ENCODE measurements around the gene FBXO33.
A peak's percentile ranks its signal among the peaks of the same experiment; 100 is the strongest.
"Not testable (repeated sequence)": the region's sequence is repeated elsewhere in the genome, so short reads cannot be mapped to it uniquely, and the experiment has no call there.

FBXO33 gene

GRCh38 chr14:39368261-39368959 is 63.8 kb downstream of the FBXO33 start:
- DNase-seq, result peak; percentile 11

GRCh38 chr14:39367387-39367751 is 64.9 kb downstream of the FBXO33 start:
- no peak for DNase-seq

- DNase-seq, result no peak
These were observed 65.5 kb downstream of the FBXO33 start for GRCh38 chr14:39366460-39367386.

GRCh38 chr14:39365354-39365753 is 66.9 kb downstream of the FBXO33 start:
- DNase-seq, result no peak

- DNase-seq, result no peak
These were observed 67.7 kb downstream of the FBXO33 start for GRCh38 chr14:39364509-39364908.

GRCh38 chr14:39361556-39361955 is 70.7 kb downstream of the FBXO33 start:
- not testable (repeated sequence) for DNase-seq

- DNase-seq, result no peak
These were observed 71.9 kb downstream of the FBXO33 start for GRCh38 chr14:39360316-39360715.

GRCh38 chr14:39359069-39359468 is 73.2 kb downstream of the FBXO33 start:
- DNase-seq, result not testable (repeated sequence)

GRCh38 chr14:39351708-39352107 is 80.5 kb downstream of the FBXO33 start:
- DNase-seq, result no peak

- DNase-seq, result no peak
These were observed 81.4 kb downstream of the FBXO33 start for GRCh38 chr14:39350866-39351265.
